NCI-H345 treated with DMSO at 0.1 percent for 48 hours (cell line): ENCODE data around the gene MATR3.
"Not testable (repeated sequence)": the region's sequence is repeated elsewhere in the genome, so short reads cannot be mapped to it uniquely, and the experiment has no call there.

Experiments used
- DNase-seq: peaks from one replicate; lab custom pipeline; 2025; ENCODE audit not compliant: unreplicated experiment; lab: John Stamatoyannopoulos, UW

Gene MATR3

DNA sequence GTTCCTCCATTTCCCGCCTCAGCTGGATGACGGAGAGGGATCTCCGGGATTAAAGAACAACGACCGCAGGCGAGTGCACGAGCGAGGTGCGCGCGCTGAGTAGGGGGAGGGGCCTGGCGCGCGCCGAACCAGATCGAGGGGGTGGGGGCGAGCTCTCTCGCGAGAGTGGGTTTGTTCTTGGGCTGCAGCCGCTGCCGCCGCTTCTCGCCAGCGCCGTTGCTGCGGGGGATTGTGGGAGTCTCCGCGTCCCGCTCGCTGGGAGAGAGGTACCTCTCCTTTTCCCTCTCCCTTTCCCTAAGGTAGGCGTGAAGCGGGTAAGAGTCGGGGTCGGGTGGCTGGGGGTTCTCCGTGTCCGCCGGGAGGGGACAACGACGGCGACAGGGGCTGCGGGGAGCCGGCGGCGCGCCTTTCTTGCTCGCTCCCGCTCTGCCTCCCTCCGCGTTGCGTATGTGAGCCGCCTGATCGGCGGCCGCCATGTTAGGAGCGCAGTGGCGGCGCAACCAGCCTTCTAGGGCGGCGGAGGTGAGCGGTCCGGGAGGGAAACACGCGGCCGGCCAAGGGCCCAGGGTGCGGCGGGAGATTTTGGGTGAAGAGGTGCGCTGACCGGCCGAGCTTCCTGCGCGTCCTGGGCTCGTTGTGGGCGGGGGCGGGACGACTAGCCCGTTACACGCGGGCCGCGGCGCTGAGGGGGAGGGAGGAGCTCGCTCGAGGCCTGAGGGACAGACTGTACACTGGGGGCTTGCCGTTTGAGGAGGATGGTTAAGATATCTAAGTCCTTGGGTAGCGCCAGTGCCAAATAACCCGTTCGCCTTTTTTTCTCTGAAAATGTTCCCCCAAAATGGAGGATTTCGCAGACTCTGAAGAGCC, at the start of gene MATR3:
Gene MATR3 (plus strand): TSS at position 234 of the 867 bp plus-strand sequence. CDS start 13,676 bp downstream, outside the sequence.
- peak; percentile 83 for DNase-seq

DNA sequence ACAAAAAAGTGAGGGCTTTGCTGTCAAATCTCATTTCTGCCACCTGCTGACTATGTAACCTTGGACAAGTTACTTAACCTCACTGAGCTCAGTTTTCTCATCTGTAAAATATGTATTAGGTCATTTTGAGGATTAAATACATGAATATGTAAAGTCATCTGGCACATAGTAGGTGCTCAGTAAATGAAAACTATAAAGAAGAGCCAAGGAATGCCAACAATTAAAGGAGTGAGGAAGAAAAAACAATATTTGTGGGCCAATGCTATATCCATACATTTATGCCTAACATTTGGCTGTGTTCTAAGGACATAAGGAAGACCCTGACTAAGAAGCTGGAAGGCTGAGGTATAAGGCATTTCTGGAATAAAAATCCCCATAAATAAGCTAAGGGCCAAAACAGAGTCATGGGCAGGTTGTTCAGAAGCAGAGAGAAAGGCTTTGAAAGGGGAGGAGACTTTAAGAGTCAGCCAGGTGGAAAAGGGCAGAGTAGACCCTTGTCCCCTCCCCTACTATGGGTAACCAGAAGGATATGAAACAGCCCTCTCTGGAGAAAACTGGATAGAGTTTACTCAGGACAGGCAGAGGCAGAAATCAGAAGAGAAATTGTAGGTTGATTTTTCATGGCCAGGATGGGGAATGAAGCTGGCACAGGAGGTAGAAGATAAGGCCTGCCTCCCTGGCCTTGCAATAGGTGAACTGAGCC, 47.8 kb upstream of the MATR3 start:
- no peak for DNase-seq

- no peak for DNase-seq
Measured at GRCh38 chr5:139246394-139246793, 47.1 kb upstream of the MATR3 start.

DNA sequence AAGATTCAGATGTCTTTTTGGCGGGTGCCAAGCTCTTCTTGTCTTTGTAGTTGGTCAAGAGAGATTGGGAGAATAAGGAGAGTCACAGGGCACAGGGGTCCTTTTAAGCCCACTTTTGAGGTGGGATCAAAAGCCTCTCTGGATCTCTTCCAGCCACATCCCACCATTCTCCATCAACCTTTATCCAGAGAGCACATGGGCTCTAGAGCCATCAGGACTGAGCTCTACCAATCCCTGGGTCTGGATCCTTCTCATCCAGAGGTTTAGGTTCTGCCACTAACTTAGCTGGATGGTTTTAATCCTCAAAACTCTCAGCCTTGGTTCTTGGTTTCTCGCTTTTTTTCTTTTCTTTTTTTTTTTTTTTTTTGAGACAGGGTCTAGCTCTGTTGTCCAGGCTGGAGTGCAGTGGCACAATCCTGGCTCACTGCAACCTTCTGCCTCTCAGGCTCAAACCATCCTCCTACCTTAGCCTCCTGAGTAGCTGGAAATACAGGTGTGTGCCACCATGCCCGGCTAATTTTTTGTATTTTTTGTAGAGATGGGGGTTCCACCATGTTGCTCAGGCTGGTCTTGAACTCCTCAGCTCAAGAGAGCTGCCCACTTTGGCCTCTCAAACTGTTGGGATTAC, 44.6 kb upstream of the MATR3 start:
- no peak for DNase-seq

DNA sequence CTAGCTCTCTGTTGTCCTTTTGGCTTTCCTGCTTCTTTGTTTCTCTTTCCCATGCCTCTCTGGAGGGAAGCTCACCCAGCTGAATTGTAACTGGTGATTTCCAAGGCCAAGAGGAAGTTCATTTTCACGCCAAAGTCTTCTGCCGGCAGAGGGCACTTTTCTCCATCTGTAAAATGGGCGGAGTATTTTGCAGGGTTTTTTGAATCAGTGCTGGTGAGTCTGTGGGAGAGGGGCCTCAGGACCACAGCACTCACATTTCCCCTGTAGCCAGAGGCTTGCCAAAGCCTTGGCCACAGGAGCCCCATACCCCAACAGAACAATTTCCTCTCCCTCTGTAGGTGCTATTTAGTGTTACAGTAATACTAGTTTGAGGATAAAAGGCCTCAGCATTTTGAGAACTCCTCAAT, 42.3 kb upstream of the MATR3 start:
- DNase-seq: no peak

GRCh38 chr5:139251695-139252288, 41.7 kb upstream of the MATR3 start:
- DNase-seq: no peak

GRCh38 chr5:139253115-139253514, 40.4 kb upstream of the MATR3 start:
- DNase-seq: no peak

DNA sequence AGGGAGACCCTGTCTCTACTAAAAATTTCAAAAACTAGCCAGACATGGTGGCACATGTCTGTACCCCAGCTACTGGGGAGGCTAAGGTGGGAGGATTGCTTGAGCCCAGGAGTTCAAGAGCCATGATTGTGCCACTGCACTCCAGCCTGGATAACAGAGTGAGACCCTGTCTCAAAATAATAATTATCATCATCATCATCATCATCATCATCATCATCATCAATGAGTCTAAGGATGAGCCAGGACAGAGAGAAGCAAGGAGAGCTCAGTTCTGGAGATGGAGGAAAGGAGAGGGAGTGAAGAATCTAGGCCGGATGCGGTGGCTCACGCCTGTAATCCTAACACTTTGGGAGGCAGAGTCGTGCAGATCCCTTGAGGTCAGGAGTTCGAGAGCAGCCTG, 36.7 kb upstream of the MATR3 start:
- DNase-seq: no peak

GRCh38 chr5:139262059-139262741, 31.3 kb upstream of the MATR3 start:
- DNase-seq: no peak

DNA sequence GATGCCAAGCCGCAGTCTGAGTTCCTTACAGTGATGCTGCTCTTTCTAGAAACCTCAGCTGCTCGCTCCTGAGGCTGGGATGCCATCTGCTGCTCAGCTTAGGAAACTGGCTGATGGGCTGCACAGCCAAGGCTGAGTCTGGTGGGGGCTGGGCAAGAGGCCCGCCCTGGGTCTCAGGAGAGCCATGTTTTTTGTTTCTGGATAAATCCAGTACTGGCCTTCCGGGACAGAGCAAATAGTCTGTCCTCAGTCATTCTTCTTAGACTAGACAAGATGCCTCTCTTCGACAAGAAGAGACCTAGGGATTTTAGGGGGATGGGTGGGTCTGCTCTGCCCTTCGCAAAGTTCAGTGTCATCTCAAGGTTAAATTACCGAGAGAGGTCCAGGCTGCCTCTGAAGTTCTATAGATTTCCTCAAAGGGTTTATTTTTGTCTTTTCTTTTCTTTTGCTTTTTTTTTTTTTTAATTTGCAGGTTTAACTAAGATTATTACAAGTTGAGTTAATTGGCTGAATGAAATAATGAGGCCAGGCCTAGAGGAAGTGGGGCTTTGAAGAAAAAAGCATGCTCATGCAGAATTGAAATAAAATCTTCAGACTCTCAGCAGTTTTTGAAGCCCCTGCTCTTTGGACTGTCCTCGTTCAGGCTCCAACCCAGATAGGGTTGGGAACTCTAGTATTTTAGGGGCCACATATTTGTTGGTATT, 30.6 kb upstream of the MATR3 start:
- peak; percentile 72 for DNase-seq

GRCh38 chr5:139263536-139263935, 30.0 kb upstream of the MATR3 start:
- DNase-seq: no peak

DNA sequence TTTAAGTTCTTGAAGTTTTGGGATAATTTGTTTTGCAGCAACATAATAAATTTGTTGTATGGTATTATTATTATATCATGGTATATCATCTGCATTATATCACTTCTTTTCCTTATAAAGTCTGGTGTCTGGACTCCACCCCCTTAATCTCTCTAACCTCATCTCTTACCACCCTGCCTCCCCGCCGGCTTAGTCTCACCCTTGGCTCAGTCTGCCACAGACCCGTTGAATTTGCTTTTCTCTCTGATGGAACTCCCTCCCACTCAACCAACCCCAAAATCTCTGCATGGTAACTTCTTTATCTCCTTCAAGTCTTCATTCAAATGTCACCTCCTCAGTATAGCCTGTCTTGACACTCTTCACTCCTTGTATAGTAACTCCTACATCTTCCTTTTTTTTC, 29.6 kb upstream of the MATR3 start:
- DNase-seq: no peak

- no peak for DNase-seq
Measured at GRCh38 chr5:139265001-139265400, 28.5 kb upstream of the MATR3 start.

DNA sequence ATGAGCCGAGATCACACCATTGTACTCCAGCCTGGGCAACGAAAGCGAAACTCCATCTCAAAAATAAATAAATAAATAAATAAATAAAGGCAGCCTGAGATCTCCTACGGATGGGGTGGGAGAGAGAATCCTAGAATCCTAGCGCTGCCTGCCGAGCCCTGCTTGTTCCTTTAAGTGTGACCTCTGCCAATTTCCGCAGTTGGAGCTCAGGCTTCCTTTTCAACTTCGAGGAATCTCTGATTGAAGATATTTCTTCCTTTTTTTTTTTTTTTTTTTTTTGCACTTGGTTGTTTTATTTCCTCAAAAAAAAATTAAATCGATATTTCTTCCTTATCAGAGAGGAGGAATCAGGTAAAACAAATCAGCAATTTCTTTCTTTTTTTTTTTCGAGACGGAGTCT, 27.3 kb upstream of the MATR3 start:
- DNase-seq: no peak

GRCh38 chr5:139267481-139267880, 26.1 kb upstream of the MATR3 start:
- no peak for DNase-seq

DNA sequence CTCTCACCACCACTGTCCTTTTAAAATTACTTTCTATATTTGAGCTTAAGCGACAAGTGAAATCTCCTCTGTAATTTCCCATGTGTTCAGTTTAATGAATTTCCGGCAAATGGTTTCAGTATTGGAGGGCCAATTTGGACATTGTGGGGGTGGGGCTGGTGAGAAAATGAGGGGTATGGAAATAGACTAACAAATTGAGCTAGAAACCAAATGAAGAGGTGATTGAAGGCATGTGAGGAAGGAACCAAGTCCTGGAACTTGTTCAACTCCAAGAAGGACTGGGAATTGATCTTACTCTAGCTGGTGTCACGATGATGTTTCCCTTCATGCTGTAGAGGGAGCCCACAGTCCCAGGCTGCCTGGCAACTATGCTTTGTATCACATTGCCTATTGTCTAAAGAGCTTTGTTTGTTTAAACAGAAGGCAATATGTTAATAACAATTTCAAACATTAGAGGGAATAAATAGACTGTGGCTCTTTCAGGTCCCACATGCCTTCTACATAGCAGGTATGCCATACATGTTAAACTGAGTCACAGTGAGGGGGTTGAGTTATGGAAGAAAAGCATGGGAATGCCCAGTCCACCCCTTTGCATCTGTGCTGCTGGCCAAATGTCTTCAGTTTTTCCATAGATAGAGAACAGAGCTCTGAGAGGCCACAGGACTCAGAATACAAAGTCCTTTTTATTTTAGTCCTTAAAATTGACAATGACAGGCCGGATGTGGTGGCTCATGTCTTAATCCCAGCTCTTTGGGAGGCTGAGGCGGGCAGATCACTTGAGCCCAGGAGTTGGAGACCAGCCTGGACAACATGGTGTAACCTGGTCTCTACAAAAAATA, 25.0 kb upstream of the MATR3 start:
- DNase-seq: no peak

GRCh38 chr5:139270718-139271117, 22.8 kb upstream of the MATR3 start:
- not testable (repeated sequence) for DNase-seq

DNA sequence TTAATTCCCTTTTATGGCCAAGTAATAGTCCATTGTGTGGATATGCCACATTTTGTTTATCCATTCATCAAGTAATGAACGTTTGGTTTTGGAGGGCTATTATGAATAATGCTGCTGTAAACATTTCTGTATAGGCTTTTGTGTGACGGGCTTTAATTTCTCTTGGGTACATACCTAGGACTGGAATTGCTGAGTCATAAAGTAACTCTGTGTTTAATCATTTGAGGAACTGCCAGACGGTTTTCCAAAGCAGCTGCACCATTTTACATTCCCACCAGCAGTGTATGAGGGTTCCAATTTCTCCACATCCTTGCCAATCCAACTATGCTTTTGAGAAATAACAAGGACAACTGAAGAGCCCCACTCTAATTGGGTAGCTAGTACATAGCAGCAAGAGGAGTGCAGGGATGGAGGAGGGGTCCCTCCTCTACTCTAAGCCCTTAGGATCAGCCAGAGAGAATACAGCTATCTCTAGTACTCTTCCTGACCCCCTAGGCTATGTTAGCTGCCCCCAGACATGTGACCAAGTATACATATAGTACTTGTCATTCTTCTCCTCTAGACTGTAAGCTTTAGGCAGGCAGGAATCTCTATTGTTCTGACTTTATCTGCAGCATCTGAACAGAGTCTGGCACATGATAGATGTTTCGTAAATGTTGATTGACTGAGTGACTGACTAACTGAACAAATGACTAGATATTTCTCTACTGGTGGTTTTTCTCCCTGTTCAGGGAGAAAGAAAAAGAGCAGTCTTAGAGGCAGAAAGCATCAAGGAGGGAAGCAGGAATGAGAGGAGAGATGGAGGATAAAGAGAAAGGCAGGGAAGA, 22.1 kb upstream of the MATR3 start:
- DNase-seq: no peak
